GM18517 (cell line): Measurements from ENCODE around the gene VPS13D.
"Not testable (repeated sequence)": the region's sequence is repeated elsewhere in the genome, so short reads cannot be mapped to it uniquely, and the experiment has no call there.

Source experiments
- ATAC-seq: cut with Tn5 transposase; IDR thresholded peaks from one replicate; pipeline ENCODE4 v1.9.1; 2021; ENCODE audit warnings: mild to moderate bottlenecking, moderate library complexity; ENCODE audit not compliant: unreplicated experiment

Gene VPS13D

DNA sequence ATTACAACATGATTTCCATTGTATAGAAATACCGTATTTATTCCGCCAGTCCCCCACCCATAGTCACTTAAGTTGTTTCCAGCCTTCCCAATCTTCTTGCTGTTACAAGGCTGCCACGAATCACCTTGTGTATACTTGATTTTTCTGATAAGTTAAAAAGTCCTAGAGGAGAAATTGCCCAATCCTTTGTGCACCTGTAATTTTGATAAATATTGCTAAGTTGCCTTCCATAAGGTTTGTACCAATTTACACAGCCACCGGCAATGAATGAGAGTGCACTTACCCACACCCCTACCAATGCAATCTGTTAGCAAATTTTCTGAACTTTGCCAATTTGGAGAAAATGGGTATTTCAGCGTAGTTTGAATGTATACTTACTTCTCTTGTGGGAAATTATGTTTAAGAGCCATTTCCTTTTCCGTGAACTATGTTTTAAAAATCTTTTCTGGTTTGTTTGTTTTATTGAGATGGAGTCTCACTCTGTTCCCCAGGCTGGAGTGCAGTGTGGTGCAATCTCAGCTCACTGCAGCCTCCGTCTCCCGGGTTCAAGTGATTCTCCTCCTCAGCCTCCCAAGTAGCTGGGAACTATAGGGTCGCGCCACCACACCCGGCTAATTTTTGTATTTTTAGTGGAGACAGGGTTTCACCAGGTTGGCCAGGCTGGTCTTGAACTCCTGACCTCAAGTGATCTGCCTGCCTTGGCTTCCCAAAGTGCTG lies 300.8 kb downstream of the VPS13D start:
- no peak for ATAC-seq

DNA sequence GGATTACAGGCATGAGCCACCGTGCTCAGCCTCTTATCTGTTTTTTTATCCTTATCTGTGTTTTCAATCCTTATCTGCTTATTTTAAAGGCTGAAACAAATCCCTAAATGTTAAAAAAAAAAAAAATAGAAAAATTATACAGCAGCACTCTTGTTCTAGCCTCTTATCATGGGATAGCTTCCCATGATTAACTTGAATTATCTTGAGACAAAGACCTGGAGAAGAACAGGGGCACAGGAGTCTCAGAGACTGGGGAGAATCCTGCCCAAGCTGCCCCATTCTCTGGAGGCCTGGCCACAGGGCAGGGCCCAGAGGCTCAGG lies 301.3 kb downstream of the VPS13D start:
- ATAC-seq: no peak

DNA sequence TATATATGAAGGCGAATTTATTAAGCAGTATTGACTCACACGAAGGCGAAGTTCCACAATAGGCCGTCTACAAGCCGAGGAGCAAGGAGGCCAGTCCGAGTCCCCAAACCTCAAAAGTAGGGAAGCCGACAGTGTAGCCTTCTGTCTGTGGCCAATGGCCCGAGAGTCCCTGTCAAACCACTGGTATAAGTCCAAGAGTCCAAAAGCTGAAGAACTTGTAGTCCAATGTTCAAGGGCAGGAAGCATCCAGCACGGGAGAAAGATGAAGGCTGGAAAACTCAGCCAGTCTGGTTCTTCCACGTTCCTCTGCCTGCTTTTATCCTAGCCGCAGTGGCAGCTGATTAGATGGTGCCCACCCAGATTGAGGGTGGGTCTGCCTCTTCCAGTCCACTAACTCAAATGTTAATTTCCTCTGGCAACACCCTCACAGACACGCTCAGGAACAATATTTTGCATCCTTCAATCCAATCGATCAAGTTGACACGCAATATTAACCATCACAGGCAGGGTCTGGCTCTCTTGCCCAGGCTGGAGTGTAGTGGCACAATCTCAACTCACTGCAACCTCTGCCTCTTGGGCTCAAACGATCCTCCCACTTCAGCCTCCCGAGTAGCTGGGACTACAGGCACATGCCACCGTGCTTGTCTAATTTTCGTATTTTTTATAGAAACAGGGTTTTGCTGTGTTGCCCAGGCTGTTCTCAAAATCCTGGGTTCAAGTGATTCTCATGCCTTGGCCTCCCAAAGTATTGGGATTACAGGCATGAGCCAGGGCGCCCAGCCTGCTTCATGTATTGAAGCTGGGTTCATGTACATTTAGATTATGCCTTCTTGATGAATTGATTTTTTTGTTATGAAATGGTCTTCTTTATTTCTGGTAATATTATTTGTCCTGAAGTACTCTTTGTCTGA lies 302.8 kb downstream of the VPS13D start:
- ATAC-seq: no peak

- no peak for ATAC-seq
Observed at GRCh38 chr1:12536023-12536639, 306.3 kb downstream of the VPS13D start.

DNA sequence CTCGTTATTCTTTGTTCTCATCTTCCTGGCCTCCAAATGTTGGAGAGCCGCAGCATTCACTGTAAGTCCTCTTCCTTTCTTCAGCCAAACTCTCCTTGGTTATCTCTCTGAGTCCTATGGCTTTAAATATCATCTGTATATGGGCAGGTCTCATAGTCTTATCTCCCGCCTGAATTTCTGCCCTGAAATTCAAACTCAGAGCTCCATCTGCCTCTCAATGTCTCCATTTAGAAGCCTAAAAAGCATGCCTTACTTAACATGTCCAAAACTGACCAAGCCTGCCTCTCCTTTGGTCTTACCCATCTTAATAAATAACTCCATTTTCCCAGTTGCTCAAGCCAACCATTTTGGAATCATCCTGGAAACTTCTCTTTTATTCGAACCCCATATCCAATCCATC lies 307.5 kb downstream of the VPS13D start:
- no peak for ATAC-seq

GRCh38 chr1:12537906-12538461 lies 308.2 kb downstream of the VPS13D start:
- ATAC-seq: no peak

DNA sequence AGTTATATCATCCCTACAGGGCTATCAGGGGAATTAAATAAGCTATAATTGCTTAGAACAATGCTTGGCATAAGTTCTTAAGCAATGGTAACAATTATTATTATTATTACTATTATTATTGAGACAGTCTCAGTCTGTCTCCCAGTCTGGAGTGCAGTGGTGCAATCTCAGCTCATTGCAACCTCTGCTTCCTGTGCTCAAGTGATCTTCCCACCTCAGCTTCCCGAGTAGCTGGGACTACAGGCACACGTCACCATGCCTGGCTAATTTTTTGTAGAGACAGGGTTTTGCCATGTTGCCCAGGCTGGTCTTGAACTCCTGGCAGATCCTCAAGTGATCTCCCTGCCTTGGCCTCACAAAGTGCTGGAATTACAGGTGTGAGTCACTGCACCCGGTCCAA lies 308.7 kb downstream of the VPS13D start:
- not testable (repeated sequence) for ATAC-seq

DNA sequence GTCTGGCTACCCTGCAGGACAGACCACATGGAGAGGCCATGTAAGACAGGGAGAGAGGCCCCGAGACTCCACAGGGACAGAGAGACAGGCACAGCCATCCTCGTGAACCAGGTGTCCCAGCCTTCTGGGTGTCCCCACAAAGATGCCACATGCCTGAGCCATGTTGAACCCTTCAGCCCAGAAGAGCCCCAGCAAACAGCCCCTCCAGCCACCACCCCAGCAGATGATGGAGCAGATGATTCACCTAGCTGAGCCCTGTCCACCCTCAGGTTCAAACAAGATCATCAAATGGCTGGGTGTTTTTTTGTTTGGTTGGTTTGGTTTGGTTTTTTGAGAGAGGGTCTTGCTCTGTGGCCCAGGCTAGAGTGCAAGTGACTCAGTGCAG lies 309.5 kb downstream of the VPS13D start:
- ATAC-seq: no peak

DNA sequence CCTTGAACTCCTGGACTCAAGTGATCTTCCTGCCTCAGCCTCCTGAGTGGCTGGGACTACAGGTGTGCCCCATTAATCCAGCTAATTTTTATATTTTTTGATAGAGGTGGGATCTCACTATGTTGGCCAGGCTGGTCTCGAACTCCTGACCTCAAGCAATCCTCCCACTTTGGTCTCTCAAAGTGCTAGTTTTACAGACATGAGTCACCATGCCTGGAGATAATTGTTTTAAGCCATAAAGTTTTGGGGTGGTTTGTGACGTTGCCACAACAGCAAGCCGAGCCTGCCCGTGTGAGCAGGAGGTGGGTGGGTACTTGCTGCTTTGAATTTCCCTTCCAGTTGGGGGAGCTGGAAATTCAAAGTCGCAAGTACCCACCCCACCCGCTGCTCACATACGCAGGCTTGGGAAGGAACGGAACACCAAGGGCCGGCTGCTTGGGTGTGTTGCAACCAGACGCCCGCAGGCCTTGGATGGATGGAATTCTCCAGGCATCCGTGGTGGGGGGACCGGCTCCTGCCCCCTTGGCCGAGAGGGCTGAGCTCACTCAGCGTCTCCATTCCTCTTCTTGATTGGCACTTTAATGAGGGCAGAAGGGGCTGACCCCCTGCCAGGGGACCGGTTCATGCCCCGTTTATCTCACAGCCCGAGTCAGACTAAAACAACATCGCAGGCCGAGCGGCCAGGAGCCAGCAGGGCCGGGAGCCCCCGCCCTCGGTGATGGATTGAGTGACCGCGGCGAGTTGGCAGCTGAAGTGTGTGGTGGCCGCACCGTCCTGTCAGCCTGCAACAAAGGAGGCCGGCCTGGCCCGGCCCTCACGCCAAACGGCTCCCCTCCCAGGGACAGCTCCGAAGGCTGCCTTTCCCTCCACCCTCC lies 310.1 kb downstream of the VPS13D start:
- no peak for ATAC-seq

- ATAC-seq: no peak
Observed at GRCh38 chr1:12540580-12541273, 310.9 kb downstream of the VPS13D start.

DNA sequence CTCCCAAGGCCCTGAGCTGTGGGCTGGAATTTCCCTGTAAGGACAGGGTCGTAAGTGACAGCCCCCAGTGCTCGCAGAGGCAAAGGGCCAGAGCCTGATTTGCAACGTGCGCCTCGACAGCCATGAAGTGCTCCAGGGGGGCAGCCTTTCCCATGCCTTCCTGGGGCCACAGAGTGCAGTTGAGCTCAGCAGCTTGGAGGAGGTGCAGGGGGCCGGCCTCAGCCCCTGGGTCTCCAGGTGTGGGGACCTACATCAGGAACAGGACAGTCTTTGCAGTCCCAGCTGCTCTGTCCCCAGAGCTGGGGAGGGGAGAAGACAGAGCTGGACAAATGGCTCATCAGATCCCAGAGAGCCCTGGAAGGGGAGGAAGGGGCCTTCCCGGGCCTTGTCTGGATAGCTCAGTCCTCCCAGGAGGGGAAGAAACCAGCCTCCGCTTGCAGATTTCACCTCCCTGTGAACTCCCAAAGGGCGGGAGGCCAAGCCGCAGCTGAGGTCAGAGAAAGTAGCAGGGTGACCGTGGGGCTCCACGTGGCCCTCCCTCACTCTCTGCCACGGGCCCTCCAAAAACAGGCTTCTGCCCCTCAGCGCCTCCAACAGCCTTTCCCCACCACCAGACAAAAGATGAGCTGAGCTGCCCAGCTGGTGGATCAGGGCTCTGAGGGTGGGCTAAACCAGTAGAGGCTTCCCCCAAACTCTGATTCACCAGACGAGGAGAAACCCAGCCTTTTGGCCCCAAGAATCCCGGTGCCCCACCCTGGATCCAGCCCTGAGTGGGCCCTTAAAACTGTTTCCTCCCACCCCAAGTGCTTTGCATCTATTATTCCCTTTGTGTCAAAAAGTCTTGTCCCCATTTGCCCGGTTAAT lies 311.7 kb downstream of the VPS13D start:
- no peak for ATAC-seq

- no peak for ATAC-seq
Observed at GRCh38 chr1:12542138-12542465, 312.3 kb downstream of the VPS13D start.

DNA sequence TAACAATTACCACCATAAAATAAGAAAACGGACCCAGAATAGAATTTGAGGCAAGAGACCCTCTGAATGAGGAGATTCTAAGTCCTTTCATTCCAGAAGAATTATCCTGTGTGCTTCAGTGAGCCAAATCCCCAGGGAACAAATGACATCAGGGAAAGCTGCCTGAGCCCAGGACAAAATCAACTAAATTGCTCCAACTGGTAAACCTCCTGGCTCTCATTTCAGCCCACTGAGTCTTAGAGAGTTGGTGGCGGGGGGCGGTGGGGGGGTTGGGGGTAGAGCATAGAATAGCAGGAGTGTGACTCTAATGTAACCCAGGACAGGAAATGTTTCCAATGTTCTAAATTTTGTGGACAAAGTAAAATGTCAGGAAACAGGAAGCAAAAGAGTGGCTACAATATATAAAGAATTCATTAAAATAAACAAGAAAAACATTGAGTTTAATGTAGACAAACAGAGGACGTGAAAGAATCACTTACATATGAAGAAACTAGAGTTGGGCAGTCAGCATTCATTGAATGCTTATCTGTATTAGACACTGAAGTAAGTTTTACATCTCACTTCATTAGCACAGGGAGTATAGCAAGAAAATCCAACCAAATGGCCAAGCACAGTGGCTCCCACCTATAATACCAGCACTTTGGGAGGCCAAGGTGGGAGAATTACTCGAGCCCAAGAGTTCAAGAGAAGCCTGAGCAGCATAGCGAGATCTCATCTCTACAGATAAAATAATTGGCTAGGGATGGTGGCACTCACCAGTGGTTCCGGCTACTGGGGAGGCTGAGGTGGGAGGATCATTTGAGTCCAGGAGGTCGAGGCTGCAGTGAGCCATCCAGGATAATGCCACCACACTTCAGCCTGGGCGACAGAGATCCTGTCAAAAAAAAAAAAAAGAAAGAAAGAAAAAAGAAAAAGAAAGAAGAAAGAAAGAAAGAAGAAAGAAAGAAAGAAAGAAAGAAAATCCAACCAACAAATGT lies 313.1 kb downstream of the VPS13D start:
- ATAC-seq: no peak

DNA sequence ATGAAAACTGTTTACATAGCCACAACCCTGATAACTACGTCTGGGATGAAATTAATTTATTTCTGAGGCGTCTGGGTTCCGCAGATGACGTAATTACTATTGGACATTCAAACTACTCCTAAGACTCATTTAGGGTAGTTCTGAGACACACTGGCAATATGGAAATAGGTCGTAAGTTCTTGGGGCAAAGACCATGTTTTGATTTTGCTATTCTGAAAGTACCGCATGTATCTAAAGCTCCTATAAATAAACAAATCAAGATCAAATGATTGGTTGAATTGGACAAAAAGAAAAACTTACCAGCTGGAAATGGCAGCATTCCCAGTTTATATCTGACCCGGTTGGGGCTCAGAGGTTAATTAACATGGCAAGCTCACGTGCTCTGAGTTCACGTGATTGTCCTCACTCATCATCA lies 313.9 kb downstream of the VPS13D start:
- no peak for ATAC-seq

- no peak for ATAC-seq
Observed at GRCh38 chr1:12544357-12544756, 314.5 kb downstream of the VPS13D start.

- ATAC-seq: no peak
Observed at GRCh38 chr1:12544992-12545391, 315.2 kb downstream of the VPS13D start.

GRCh38 chr1:12546771-12547585 lies 317.1 kb downstream of the VPS13D start:
- no peak for ATAC-seq
